Progenitor cell of endocrine pancreas (in vitro differentiated cells): ENCODE results near the gene CDK19. TPM values are rescaled to one million over a fixed set of nuclear protein-coding genes. Genes with fewer than 3 reads are reported as not detected.

ENCODE experiments used
- DNase-seq: peaks from one replicate; pipeline ENCODE4 v3.0.0; 2021; ENCODE audit warnings: low spot score; ENCODE audit not compliant: unreplicated experiment
- H3K27ac Mint-ChIP-seq: 2 replicates; pipeline ENCODE4 v1.8.0; 2021; ENCODE audit warnings: mild to moderate bottlenecking, moderate library complexity, mixed read lengths
- H3K27me3 Mint-ChIP-seq: 2 replicates; pipeline ENCODE4 v1.8.0; 2021; ENCODE audit warnings: mixed read lengths
- H3K36me3 Mint-ChIP-seq: 2 replicates; pipeline ENCODE4 v1.8.0; 2022; ENCODE audit warnings: mixed read lengths; ENCODE audit not compliant: insufficient read depth
- H3K4me1 Mint-ChIP-seq: 2 replicates; pipeline ENCODE4 v1.8.0; 2021; ENCODE audit warnings: low read depth, mixed read lengths
- H3K4me3 Mint-ChIP-seq: 2 replicates; pipeline ENCODE4 v1.8.0; 2021; ENCODE audit warnings: low read depth, mild to moderate bottlenecking, moderate library complexity, mixed read lengths
- H3K9me3 Mint-ChIP-seq: 2 replicates; pipeline ENCODE4 v1.8.0; 2021; ENCODE audit warnings: low read depth, mixed read lengths
- CTCF ChIP-seq: fragments of 200-600 bp; sonication (generic); IDR thresholded peaks from one replicate; pipeline ENCODE4 v1.5.0; 2021; ENCODE audit warnings: antibody characterized with exemption, mild to moderate bottlenecking; ENCODE audit not compliant: unreplicated experiment
- total RNA-seq: library from RNA; stranded (reverse); gene quantifications from 2 replicates; pipeline ENCODE4 v1.2.1, GENCODE V29; 2021

CDK19 gene
- total RNA-seq, 1 donor from 2014 or later: 26.2 TPM

- Mint-ChIP-seq H3K4me3 (no peak overlapping the region), H3K4me1 (peaks cover 23% of the 10 kb centered on the region), H3K9me3 (no peaks in the 10 kb centered on the region), H3K27me3 (no peaks in the 10 kb centered on the region), H3K36me3 (peaks cover 24% of the 10 kb centered on the region), H3K27ac (no peak overlapping the region)
- DNase-seq: no peak
- TF ChIP-seq CTCF: no peak
Measured at GRCh38 chr6:110617057-110617456, 198.2 kb downstream of the CDK19 start.

DNA sequence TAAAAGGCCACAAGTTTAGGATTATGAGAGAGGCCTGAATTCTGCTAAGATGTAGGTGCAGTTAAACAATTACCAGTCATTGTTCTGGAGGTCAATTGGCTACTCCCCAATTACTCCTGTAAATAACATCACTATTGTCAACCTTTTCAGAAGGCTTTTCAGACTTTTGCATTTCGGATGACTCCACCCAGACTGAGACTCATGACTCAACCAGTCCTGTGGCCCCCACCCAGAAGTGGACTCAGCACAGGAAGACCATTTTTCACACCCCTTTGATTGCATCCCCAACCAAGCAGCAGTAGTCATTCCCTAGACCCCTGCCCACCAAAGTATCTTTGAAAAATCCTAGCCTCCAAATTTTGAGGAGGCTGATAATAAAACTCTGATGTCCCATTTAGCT lies 199.5 kb downstream of the CDK19 start:
- H3K27ac Mint-ChIP-seq: no peak overlapping the region
- no peaks in the 10 kb centered on the region for H3K27me3 Mint-ChIP-seq
- H3K4me1 Mint-ChIP-seq: peaks cover 22% of the 10 kb centered on the region
- peaks cover 20% of the 10 kb centered on the region for H3K36me3 Mint-ChIP-seq
- TF ChIP-seq CTCF: no peak
- H3K9me3 Mint-ChIP-seq: no peaks in the 10 kb centered on the region
- no peak overlapping the region for H3K4me3 Mint-ChIP-seq
- no peak for DNase-seq

- Mint-ChIP-seq H3K9me3 (no peaks in the 10 kb centered on the region), H3K36me3 (peaks cover 19% of the 10 kb centered on the region), H3K4me1 (peaks cover 11% of the 10 kb centered on the region), H3K27me3 (no peaks in the 10 kb centered on the region), H3K4me3 (no peak overlapping the region), H3K27ac (no peak overlapping the region)
- DNase-seq: no peak
- TF ChIP-seq CTCF: no peak
Measured at GRCh38 chr6:110614586-110614985, 200.7 kb downstream of the CDK19 start.

GRCh38 chr6:110614106-110614505 lies 201.2 kb downstream of the CDK19 start:
- H3K27me3 Mint-ChIP-seq: no peaks in the 10 kb centered on the region
- no peak overlapping the region for H3K27ac Mint-ChIP-seq
- H3K4me3 Mint-ChIP-seq: no peak overlapping the region
- TF ChIP-seq CTCF: no peak
- peaks cover 18% of the 10 kb centered on the region for H3K36me3 Mint-ChIP-seq
- no peaks in the 10 kb centered on the region for H3K9me3 Mint-ChIP-seq
- H3K4me1 Mint-ChIP-seq: peaks cover 8% of the 10 kb centered on the region
- no peak for DNase-seq

DNA sequence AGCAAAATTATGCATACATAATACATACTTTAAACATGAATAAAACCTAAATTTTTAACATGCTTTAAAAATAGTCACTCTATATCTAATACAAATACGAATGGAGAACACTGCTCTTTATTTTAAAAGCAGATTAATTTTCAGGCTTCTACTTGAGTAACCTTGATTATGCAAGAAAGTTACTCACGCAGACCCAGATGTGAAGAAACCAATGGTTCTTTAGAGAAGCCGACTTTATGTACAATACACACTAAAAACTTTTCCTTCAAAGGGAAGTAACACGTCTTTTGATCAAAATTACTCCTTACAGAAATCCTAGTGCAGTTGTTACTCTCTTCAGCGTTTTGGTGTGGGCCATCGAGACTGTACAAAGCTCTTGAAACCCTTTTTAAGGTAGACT lies 201.9 kb downstream of the CDK19 start:
- TF ChIP-seq CTCF: no peak
- H3K27me3 Mint-ChIP-seq: no peaks in the 10 kb centered on the region
- no peak overlapping the region for H3K27ac Mint-ChIP-seq

DNA sequence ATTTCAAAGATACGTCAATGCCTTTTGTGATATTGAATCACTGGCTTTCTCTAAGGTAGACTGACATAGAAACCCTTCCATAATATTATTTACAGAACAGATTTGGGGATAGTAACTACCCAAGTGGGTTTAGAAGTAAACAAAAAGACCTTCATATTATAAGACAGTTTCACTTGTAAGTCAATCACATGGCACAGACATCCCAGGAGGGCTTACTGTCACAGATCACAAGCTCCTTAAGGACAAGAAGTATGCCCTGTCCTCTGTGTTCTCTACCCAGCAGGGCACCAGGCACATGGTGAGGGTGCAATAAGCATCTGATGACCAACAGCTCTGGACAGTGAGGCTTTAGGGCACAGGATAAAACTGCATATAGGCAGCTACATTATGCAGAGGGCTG lies 203.0 kb downstream of the CDK19 start:
- no peak for DNase-seq
- Mint-ChIP-seq H3K9me3 (no peaks in the 10 kb centered on the region), H3K4me3 (no peak overlapping the region), H3K36me3 (peaks cover 15% of the 10 kb centered on the region), H3K27ac (no peak overlapping the region), H3K27me3 (no peaks in the 10 kb centered on the region), H3K4me1 (no peaks in the 10 kb centered on the region)
- TF ChIP-seq CTCF: no peak

More for the DNA sequence above, 201.9 kb downstream of the CDK19 start:
- Mint-ChIP-seq H3K36me3 (peaks cover 17% of the 10 kb centered on the region), H3K4me1 (peaks cover under 1% of the 10 kb centered on the region), H3K9me3 (no peaks in the 10 kb centered on the region), H3K4me3 (no peak overlapping the region)
- DNase-seq: no peak
